ENCODE measurements around the gene PITX3. TPM values are rescaled to one million over a fixed set of nuclear protein-coding genes. Genes with fewer than 3 reads are reported as not detected.

The PITX3 gene
- total and polyA plus RNA-seq, 9 of the 15 experiments (the other 6 are each of a cell fraction or from before 2014, with no cell fraction given), result 0.30 to 0.98 (median 0.95) TPM; not detected in 6

DNA sequence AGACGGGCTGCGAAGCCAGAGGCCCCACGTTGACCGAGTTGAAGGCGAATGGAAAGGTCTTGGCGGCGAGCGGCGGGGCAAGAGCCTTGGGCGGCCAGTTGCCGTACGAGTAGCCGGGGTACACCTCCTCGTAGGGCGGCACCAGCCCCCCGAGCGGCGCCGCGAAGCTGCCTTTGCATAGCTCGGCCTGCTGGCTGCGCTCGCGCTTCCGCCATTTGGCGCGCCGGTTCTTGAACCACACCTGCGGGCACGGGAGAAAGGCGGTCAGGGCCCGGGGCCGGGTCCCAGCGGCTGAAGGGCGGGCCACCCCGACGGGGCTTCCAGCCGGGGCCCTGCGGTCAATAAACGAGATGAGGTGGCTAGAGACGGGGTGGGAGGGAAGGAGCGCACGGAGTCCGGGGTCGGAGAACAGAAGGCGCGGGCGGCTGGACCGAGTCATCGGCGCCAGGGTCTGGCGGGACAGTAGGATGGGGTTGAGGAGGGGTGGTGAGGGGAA is 10.4 kb downstream of the PITX3 start (continued):
- TF ChIP-seq, protein P1, sequence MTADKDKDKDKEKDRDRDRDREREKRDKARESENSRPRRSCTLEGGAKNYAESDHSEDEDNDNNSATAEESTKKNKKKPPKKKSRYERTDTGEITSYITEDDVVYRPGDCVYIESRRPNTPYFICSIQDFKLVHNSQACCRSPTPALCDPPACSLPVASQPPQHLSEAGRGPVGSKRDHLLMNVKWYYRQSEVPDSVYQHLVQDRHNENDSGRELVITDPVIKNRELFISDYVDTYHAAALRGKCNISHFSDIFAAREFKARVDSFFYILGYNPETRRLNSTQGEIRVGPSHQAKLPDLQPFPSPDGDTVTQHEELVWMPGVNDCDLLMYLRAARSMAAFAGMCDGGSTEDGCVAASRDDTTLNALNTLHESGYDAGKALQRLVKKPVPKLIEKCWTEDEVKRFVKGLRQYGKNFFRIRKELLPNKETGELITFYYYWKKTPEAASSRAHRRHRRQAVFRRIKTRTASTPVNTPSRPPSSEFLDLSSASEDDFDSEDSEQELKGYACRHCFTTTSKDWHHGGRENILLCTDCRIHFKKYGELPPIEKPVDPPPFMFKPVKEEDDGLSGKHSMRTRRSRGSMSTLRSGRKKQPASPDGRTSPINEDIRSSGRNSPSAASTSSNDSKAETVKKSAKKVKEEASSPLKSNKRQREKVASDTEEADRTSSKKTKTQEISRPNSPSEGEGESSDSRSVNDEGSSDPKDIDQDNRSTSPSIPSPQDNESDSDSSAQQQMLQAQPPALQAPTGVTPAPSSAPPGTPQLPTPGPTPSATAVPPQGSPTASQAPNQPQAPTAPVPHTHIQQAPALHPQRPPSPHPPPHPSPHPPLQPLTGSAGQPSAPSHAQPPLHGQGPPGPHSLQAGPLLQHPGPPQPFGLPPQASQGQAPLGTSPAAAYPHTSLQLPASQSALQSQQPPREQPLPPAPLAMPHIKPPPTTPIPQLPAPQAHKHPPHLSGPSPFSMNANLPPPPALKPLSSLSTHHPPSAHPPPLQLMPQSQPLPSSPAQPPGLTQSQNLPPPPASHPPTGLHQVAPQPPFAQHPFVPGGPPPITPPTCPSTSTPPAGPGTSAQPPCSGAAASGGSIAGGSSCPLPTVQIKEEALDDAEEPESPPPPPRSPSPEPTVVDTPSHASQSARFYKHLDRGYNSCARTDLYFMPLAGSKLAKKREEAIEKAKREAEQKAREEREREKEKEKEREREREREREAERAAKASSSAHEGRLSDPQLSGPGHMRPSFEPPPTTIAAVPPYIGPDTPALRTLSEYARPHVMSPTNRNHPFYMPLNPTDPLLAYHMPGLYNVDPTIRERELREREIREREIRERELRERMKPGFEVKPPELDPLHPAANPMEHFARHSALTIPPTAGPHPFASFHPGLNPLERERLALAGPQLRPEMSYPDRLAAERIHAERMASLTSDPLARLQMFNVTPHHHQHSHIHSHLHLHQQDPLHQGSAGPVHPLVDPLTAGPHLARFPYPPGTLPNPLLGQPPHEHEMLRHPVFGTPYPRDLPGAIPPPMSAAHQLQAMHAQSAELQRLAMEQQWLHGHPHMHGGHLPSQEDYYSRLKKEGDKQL (CRISPR knock-in tag; IDR thresholded peaks at IDR 0.05; ENCODE audit: borderline replicate concordance), result no peak
- TF ChIP-seq CBX2 (IDR thresholded peaks at IDR 0.05; ENCODE audit: insufficient read depth, low read length, poor library complexity, severe bottlenecking), result no peak
- TF ChIP-seq FOXP1 (CRISPR knock-in tag; IDR thresholded peaks at IDR 0.05), result no peak
- no peak for TF ChIP-seq ZNF232 (CRISPR knock-in tag; IDR thresholded peaks at IDR 0.05)
- TF ChIP-seq HNRNPLL (IDR thresholded peaks at IDR 0.05; ENCODE audit: low read depth, low read length, poor library complexity, severe bottlenecking), result no peak
- TF ChIP-seq, protein P2, sequence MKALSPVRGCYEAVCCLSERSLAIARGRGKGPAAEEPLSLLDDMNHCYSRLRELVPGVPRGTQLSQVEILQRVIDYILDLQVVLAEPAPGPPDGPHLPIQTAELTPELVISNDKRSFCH (CRISPR knock-in tag; IDR thresholded peaks at IDR 0.05), result no peak
- TF ChIP-seq, protein P2 (tag; IDR thresholded peaks at IDR 0.05), result no peak
- no peak for TF ChIP-seq BCL6 (CRISPR knock-in tag; IDR thresholded peaks at IDR 0.05)
- TF ChIP-seq GTF2E2 (tag; IDR thresholded peaks at IDR 0.05), result no peak
- TF ChIP-seq CREM (IDR thresholded peaks at IDR 0.05; ENCODE audit: low read depth), result no peak
- no peak for TF ChIP-seq KLF1 (tag; IDR thresholded peaks at IDR 0.05)
- TF ChIP-seq RB1 (IDR thresholded peaks at IDR 0.05; ENCODE audit: low read depth), result 0 out of 2 replicates have a peak, but pooled peaks have one; percentile 24
- no peak for TF ChIP-seq DACH1 (IDR thresholded peaks at IDR 0.05; ENCODE audit: partially characterized antibody)
- TF ChIP-seq SNIP1 (IDR thresholded peaks at IDR 0.05; ENCODE audit: low read depth), result no peak
- TF ChIP-seq ZNF75A (CRISPR knock-in tag; IDR thresholded peaks at IDR 0.05), result no peak
- TF ChIP-seq, protein P3, sequence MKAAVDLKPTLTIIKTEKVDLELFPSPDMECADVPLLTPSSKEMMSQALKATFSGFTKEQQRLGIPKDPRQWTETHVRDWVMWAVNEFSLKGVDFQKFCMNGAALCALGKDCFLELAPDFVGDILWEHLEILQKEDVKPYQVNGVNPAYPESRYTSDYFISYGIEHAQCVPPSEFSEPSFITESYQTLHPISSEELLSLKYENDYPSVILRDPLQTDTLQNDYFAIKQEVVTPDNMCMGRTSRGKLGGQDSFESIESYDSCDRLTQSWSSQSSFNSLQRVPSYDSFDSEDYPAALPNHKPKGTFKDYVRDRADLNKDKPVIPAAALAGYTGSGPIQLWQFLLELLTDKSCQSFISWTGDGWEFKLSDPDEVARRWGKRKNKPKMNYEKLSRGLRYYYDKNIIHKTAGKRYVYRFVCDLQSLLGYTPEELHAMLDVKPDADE (conservative IDR thresholded peaks at IDR 0.05; ENCODE audit: control insufficient read depth, low read depth, low read length), result 0 out of 2 replicates have a peak, but pooled peaks have one; percentile 28
- no peak for TF ChIP-seq ZKSCAN8 (CRISPR knock-in tag; IDR thresholded peaks at IDR 0.05)
- TF ChIP-seq NCOA6 (IDR thresholded peaks at IDR 0.05), result peak; percentile 87
- TF ChIP-seq POLR2H (tag; IDR thresholded peaks at IDR 0.05; ENCODE audit: low read depth), result no peak
- no peak for TF ChIP-seq BACH1 (tag; IDR thresholded peaks at IDR 0.05)
- no peak for TF ChIP-seq U2AF1 (optimal IDR thresholded peaks at IDR 0.05; ENCODE audit: low read depth, low read length)
- TF ChIP-seq, protein P4, sequence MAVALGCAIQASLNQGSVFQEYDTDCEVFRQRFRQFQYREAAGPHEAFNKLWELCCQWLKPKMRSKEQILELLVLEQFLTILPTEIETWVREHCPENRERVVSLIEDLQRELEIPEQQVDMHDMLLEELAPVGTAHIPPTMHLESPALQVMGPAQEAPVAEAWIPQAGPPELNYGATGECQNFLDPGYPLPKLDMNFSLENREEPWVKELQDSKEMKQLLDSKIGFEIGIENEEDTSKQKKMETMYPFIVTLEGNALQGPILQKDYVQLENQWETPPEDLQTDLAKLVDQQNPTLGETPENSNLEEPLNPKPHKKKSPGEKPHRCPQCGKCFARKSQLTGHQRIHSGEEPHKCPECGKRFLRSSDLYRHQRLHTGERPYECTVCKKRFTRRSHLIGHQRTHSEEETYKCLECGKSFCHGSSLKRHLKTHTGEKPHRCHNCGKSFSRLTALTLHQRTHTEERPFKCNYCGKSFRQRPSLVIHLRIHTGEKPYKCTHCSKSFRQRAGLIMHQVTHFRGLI (CRISPR knock-in tag; IDR thresholded peaks at IDR 0.05), result no peak
